ENCODE measurements around the gene DESI1.

- TF ChIP-seq, protein P1, sequence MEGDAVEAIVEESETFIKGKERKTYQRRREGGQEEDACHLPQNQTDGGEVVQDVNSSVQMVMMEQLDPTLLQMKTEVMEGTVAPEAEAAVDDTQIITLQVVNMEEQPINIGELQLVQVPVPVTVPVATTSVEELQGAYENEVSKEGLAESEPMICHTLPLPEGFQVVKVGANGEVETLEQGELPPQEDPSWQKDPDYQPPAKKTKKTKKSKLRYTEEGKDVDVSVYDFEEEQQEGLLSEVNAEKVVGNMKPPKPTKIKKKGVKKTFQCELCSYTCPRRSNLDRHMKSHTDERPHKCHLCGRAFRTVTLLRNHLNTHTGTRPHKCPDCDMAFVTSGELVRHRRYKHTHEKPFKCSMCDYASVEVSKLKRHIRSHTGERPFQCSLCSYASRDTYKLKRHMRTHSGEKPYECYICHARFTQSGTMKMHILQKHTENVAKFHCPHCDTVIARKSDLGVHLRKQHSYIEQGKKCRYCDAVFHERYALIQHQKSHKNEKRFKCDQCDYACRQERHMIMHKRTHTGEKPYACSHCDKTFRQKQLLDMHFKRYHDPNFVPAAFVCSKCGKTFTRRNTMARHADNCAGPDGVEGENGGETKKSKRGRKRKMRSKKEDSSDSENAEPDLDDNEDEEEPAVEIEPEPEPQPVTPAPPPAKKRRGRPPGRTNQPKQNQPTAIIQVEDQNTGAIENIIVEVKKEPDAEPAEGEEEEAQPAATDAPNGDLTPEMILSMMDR (IDR thresholded peaks at IDR 0.05; ENCODE audit: poor library complexity, severe bottlenecking) = no peak
- TF ChIP-seq EP300 (conservative IDR thresholded peaks at IDR 0.05; ENCODE audit: poor library complexity, severe bottlenecking) (no peak), TAF1 (IDR thresholded peaks at IDR 0.05; ENCODE audit: low read depth) (no peak), SMC3 (conservative IDR thresholded peaks at IDR 0.05; ENCODE audit: poor library complexity) (no peak), MXI1 (conservative IDR thresholded peaks at IDR 0.05; ENCODE audit: poor library complexity, severe bottlenecking) (no peak), EZH2 (IDR thresholded peaks at IDR 0.05; ENCODE audit: borderline replicate concordance, insufficient read depth, low read length, poor library complexity, severe bottlenecking) (no peak), POLR2AphosphoS5 (IDR thresholded peaks at IDR 0.05) (no peak)
Observed at GRCh38 chr22:41567512-41567768, 53.4 kb downstream of the DESI1 start.

Data from neural cell (in vitro differentiated cells).